ENCODE measurements around the gene SEPTIN7.

DNA sequence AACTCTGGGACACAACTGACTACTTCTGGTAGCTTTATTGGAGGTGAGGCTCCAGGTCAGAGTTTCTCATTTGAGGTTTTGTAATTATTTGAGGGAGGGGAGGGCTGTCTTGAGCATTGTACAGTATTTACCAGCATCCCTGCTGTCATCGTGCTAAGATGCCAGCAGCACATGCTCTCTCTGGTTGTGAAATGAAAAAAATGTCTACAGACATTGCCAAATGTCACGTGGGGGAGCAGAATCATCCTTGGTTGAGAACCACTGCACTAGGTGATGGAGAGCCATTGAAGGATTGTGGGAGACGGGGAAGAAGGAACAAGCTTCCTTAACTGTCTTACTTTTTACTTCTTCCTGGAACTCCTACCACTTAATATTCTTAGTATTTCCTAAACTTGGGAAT lies 5.0 kb downstream of the SEPTIN7 start:
- TF ChIP-seq CTCF (optimal IDR thresholded peaks at IDR 0.05 in 1 of 3, IDR thresholded peaks at IDR 0.05 in 1 of 3, conservative IDR thresholded peaks at IDR 0.05 in 1 of 3; ENCODE audit: extremely low read depth in 1 of 3, insufficient read depth in 2 of 3, low read length in 3 of 3) = no peak
- no peak for TF ChIP-seq EZH2 (IDR thresholded peaks at IDR 0.05; ENCODE audit: low read length)

Data from keratinocyte (primary cell).